Neural cell (in vitro differentiated cells): ENCODE data around the gene LST1.

Experiments
- CTCF ChIP-seq: fragments of 450-650 bp; IDR thresholded peaks from 2 replicates; pipeline ENCODE4 v1.5.1; 2014; ENCODE audit warnings: antibody characterized with exemption, mild to moderate bottlenecking, moderate library complexity; ENCODE audit not compliant: poor library complexity, severe bottlenecking
- EP300 ChIP-seq: fragments of 450-650 bp; conservative IDR thresholded peaks from 2 replicates; pipeline ENCODE4 v1.6.1; 2014; ENCODE audit warnings: antibody characterized with exemption, mild to moderate bottlenecking, moderate library complexity; ENCODE audit not compliant: poor library complexity, severe bottlenecking
- EZH2 ChIP-seq: fragments of 200-600, 300-800 bp; shearing (Covaris generic), sonication (generic); IDR thresholded peaks from 2 replicates; pipeline ENCODE4 v1.6.1; 2014; ENCODE audit warnings: antibody characterized with exemption, low read length, borderline replicate concordance, mild to moderate bottlenecking; ENCODE audit not compliant: insufficient read depth, poor library complexity, severe bottlenecking
- MXI1 ChIP-seq: fragments of 450-650 bp; conservative IDR thresholded peaks from 2 replicates; pipeline ENCODE4 v1.6.1; 2014; ENCODE audit warnings: antibody characterized with exemption, mild to moderate bottlenecking; ENCODE audit not compliant: poor library complexity, severe bottlenecking
- POLR2AphosphoS5 ChIP-seq: IDR thresholded peaks from 2 replicates; pipeline ENCODE4 v1.6.1; 2012
- RAD21 ChIP-seq: fragments of 450-650 bp; conservative IDR thresholded peaks from 2 replicates; pipeline ENCODE4 v1.6.1; 2014; ENCODE audit warnings: antibody characterized with exemption, mild to moderate bottlenecking, moderate library complexity
- REST ChIP-seq: IDR thresholded peaks from 2 replicates; pipeline ENCODE4 v1.6.1; 2012; ENCODE audit warnings: borderline replicate concordance
- SMC3 ChIP-seq: fragments of 450-650 bp; conservative IDR thresholded peaks from 2 replicates; pipeline ENCODE4 v1.6.1; 2014; ENCODE audit warnings: antibody characterized with exemption, mild to moderate bottlenecking, moderate library complexity; ENCODE audit not compliant: poor library complexity
- TAF1 ChIP-seq: IDR thresholded peaks from 2 replicates; pipeline ENCODE4 v1.6.1; 2012; ENCODE audit warnings: low read depth

- no peak for TF ChIP-seq CTCF
- no peak for TF ChIP-seq POLR2AphosphoS5
- TF ChIP-seq RAD21 = no peak
- no peak for TF ChIP-seq TAF1
- no peak for TF ChIP-seq EZH2
- no peak for TF ChIP-seq SMC3
- TF ChIP-seq REST = no peak
- no peak for TF ChIP-seq EP300
- TF ChIP-seq MXI1 = no peak
Observed at GRCh38 chr6:31569861-31570536, 16.1 kb upstream of the LST1 start.
